ENCODE results near the gene CDH13.

CDH13 gene

DNA sequence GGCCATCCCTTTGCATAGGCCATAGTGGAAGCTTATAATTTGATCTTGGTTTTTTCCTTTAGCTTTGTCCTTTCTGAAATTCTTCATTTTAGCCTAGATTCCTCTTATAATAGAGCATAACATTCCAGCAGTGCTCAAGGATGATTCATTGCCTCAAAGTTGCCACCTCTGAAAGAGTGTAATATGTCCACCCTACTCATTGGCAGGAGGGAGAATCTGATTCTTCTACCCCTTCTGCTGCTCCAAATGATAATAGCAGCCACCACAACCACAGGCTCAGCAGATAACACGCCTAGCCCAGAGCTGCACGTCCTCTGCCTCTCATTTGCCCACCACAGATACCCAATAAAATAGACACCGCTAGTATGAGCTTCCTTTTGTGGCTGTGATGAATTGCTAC is 843.6 kb downstream of the CDH13 start:
- DNase-seq, result no peak

DNA sequence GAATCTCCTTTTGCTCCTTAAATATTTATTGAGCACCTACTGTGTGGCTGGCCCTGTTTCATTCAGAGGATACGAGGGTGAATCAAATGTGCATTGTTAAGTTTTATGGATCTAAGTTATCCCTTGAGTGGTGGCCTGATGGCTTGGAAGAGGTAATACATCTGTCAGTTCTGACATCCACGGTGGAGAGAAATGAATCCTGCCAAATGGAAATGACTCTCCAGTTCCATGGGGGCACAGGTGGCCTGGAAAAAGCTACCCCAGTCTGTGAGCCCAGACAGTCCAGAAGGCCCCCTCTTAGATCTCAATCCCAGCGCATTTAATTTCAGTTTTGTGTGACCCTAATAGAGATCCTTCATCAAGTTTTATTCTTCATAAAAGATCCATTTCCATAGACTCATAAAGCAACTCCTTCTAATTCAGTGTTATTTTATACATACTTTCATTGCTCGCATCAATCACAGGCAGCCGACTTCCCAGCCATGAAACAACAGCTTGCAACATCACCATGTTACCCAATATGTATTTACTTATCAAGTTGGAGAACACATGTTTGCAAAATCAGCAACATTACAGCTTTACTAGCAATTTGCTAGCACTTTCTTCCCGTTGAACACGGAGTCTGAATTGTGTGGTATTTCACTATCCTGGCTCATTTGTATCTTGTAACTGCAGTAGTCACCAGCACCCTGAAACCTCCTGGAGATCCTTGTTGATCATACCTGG is 846.2 kb downstream of the CDH13 start:
- DNase-seq, result no peak

GRCh38 chr16:83473926-83474650 is 847.3 kb downstream of the CDH13 start:
- DNase-seq, result no peak

- DNase-seq, result no peak
Measured at GRCh38 chr16:83475108-83475507, 848.3 kb downstream of the CDH13 start.

- DNase-seq, result no peak
Measured at GRCh38 chr16:83481589-83481988, 854.8 kb downstream of the CDH13 start.

- no peak for DNase-seq
Measured at GRCh38 chr16:83482545-83483162, 855.9 kb downstream of the CDH13 start.

DNA sequence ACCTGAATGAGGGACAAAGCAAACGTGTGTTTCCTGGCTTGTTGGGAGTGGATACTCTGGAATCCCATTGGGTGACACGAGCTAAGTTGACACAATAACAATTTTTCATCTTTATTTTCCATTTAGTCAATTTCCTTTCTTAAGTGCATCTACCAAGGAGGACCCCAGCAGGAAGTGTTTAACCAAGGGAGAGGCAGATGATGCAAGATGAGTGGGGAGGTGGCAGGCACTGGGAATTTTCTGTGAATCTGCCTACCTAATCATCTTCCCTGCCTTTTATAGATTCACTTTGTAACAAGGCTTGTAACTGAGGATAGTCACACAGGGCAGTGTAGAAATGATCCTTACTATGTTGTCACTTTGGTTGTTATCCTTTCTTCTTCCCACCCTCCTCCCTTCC is 863.3 kb downstream of the CDH13 start:
- DNase-seq, result no peak

GRCh38 chr16:83494459-83494858 is 867.7 kb downstream of the CDH13 start:
- DNase-seq, result no peak

DNA sequence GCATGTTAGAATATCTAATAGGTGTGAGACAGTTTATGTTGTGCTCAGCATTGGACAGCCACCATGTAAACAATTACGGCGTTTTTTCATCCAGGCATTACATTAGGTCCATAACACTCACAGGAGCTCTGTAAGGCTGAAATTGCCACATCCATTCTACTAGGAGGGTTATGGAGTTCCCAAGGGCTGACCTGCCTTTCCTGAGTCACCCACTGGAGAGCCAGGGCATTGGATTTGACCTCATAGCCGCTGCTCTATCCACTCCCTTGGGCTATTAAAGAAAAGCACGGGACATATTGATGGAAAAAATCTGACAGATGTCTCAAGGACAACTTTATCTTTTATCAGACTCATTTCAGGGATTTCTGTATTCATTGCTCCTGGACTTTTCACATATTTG is 874.7 kb downstream of the CDH13 start:
- DNase-seq, result no peak

DNA sequence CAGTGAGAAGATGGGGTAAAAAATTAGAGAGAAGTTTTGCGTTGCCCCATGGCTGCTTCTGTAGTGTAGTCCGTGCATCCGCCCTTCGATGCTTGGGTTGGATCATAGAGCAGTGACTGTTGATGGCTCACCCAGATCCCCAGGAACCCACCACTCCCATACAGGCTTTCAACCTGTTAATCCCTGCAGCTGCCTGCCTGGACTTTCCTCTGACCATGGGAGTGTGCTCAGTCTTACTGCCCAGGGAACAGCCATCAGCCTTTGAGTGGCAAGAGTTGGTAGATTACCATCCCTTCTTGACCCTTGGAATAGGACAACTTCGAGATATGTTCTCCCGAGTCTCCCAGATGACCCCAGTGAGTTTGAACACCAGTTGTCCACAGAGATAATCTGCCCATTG is 881.5 kb downstream of the CDH13 start:
- no peak for DNase-seq

GRCh38 chr16:83509316-83509715 is 882.5 kb downstream of the CDH13 start:
- DNase-seq, result no peak

DNA sequence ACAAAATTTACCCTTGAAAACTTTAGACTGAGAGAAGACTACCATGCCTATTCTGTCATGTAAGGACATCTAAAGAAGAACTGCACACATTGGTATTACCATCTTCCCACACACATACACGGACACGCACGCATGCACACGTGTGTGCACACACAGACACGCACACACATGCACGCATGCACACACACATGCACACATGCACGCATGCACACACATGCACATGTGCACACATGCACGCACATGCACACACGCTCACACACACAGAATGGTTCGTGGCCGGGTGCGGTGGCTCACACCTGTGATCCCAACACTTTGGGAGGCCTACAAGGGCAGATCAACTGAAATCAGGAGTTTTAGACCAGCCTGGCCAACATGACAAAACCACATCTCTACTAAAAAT is 884.1 kb downstream of the CDH13 start:
- no peak for DNase-seq

DNA sequence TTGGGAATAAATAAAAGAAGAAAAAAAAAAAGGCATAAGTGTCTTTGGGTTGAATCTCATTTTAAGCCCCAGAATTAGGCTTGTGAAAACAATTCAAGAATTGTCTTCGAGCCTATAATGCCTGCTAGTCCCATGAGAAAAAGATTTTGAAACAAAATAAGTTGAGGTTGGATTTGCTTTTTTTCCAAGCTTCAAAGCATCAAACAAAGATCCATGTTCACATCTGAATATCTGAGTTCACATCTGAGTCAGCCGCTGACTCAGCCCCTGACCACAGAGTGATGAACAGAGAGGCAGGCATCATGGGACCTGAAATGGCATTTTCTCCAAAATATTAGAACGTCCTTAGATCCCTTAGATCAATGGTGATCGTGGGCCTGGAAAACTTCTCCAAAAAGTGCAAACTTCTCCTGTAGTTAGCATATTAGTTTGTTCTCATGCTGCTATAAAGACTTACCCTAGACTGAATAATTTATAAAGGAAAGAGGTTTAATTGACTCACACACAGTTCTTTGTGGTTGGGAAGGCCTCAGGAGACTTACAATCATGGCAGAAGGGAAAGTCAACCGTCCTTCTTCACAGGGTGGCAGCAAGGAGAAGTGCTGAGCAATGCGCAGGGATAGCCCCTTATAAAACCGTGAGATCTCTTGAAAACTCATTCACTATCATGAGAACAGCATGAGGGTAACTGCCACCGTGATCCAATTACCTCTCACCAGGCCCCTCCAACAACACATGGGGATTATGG is 886.4 kb downstream of the CDH13 start:
- no peak for DNase-seq

DNA sequence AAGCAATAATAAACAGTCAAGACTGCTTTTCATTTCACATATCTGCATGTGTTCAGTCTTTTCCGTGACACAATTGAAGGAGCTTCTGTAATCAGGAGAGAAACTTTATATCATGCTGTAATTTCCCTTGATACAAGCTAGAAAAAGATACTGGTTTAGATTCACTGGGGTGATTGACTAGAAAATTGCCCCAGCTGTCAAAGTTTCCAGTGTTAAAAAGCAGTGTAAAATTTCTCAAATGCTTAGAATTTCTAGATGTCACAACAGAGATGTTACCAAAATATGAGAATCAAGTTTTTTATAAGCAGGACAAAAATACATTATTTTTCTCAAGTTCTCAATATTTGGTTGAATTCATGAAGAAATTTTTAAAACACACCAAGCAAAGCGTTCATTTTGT is 888.6 kb downstream of the CDH13 start:
- no peak for DNase-seq

GRCh38 chr16:83516931-83517330 is 890.2 kb downstream of the CDH13 start:
- DNase-seq, result no peak

GRCh38 chr16:83517398-83517797 is 890.6 kb downstream of the CDH13 start:
- DNase-seq, result no peak

DNA sequence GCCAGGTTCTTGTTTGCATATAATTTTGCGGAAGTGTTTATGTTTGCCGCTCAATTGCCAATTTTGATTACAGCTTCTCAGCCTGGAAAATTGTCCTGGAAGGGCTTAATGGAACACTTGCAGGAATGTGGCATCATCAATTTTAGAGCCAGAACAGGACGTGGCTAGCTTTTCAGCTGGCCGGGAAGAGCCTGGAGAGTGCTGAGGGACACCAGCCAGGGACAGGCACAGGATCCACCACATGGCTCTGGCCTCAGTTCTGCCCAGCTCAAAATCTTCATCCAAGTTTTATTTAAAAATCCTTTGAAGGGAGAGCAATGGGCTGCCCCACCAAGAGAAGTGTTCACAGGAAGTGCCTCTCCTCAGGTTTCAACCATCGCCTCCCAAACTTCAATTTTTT is 893.8 kb downstream of the CDH13 start:
- DNase-seq, result no peak

- DNase-seq, result no peak
Measured at GRCh38 chr16:83530293-83530692, 903.5 kb downstream of the CDH13 start.

DNA sequence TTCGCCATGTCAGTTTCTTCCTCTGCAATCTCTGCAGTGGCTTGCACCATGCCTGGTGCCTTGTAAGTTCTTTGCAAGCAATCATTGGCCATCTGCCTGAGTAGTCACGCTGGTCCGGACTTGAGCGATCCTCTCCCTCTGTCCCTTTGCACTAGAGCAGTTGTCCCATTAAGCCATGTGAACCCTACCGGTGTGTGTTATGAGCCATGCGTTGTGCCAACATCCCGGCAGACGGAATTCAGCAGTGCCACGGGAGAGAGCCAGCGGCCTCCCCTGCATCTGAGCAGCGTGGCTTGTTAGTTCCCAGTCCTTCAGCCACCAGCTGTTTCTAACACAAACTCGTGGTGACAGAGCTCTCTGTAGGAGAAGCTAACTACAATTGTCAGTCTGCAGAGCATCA is 905.9 kb downstream of the CDH13 start:
- no peak for DNase-seq

GRCh38 chr16:83533193-83533592 is 906.4 kb downstream of the CDH13 start:
- DNase-seq, result no peak

DNA sequence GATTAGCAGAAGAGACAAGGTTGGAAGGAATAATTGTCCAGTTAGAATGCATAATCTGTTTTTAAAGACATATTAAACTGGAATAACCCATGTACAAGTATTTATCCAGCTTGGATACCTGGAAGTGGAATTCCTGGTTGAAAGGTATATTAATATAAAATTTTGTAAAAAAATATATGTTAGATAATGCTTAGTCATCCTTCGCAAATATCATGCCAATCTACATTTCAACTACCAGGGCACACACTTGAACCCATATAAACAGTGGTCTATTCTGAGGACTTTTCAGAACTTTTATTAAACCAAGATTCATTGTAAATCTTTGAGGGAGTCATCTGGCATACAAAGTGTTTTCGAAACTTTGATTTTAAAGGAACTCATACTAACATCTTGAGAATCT is 911.9 kb downstream of the CDH13 start:
- DNase-seq, result no peak

DNA sequence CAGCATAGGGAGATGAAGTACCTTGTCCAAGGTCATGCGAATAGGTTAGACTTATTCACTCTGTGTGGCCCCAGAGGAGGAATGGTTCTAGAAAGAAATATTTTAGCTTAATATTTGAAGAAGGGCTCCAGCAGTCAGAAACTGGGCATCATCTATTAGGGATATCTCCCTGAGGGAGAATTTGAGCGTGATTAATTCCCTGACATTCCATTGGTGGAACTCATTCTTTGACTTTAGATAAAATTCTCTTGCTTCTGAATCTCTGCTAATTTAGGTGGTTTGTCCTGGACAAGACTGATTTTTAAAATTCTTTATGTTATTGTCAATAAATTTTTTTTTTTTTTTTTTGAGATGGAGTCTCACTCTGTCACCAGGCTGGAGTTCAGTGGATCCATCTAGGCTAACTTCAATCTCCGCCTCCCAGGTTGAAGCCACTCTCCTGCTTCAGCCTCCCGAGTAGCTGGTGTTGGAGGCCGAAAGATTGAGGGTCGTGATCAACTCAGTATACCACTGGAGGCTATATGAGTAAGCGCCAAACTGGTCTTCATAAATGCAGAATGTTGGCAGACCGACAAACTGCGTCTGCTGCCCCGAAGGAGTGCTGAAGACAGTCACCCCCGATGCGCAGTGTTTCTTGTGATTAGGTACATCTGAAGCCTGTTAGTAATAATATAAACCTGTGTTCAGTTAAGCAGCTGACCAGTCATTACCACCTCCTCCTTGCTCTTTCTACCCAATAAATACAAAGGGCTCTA is 913.1 kb downstream of the CDH13 start:
- no peak for DNase-seq

GRCh38 chr16:83541231-83541630 is 914.5 kb downstream of the CDH13 start:
- no peak for DNase-seq
